RWPE2 (cell line): ENCODE measurements around the gene CLEC11A.
"Not testable (repeated sequence)": the region's sequence is repeated elsewhere in the genome, so short reads cannot be mapped to it uniquely, and the experiment has no call there.

Experiments
- ATAC-seq: fragments of 200-7000 bp; cut with Tn5 transposase; 3 replicates; pipeline ENCODE4 v1.9.1; 2021; ENCODE audit warnings: low read depth
- DNase-seq: peaks from one replicate; pipeline ENCODE4 v3.0.0-alpha.2; 2020; ENCODE audit warnings: low spot score
- H3K27ac ChIP-seq: fragments of 450-650 bp; 2 replicates; pipeline ENCODE4 v1.5.1; 2017; ENCODE audit warnings: mild to moderate bottlenecking; ENCODE audit not compliant: poor library complexity, severe bottlenecking
- H3K27me3 ChIP-seq: fragments of 250-450 bp; sonication (Bioruptor Pico); 2 replicates; pipeline ENCODE4 v1.5.1; 2021; ENCODE audit warnings: mild to moderate bottlenecking, moderate library complexity; ENCODE audit not compliant: insufficient read depth, poor library complexity, severe bottlenecking
- H3K36me3 ChIP-seq: fragments of 250-450 bp; sonication (Bioruptor Pico); 2 replicates; pipeline ENCODE4 v1.5.1; 2020; ENCODE audit warnings: low read depth, mild to moderate bottlenecking, moderate library complexity
- H3K4me1 ChIP-seq: fragments of 250-450 bp; sonication (Bioruptor Pico); 2 replicates; pipeline ENCODE4 v1.5.1; 2021; ENCODE audit warnings: mild to moderate bottlenecking, moderate library complexity; ENCODE audit not compliant: insufficient read depth, poor library complexity, severe bottlenecking
- H3K4me3 ChIP-seq: fragments of 250-450 bp; sonication (Bioruptor Pico); 2 replicates; pipeline ENCODE4 v1.5.1; 2021; ENCODE audit warnings: mild to moderate bottlenecking, moderate library complexity; ENCODE audit not compliant: severe bottlenecking
- H3K9me3 ChIP-seq: fragments of 250-450 bp; sonication (Bioruptor Pico); 2 replicates; pipeline ENCODE4 v1.5.1; 2021; ENCODE audit warnings: mild to moderate bottlenecking, moderate library complexity; ENCODE audit not compliant: severe bottlenecking
- TF ChIP-seq, protein P1 (sequence below): fragments of 450-650 bp; IDR thresholded peaks from one replicate; pipeline ENCODE4 v1.5.1; 2017; ENCODE audit warnings: mild to moderate bottlenecking, moderate library complexity; ENCODE audit not compliant: poor library complexity, severe bottlenecking

CLEC11A gene

DNA sequence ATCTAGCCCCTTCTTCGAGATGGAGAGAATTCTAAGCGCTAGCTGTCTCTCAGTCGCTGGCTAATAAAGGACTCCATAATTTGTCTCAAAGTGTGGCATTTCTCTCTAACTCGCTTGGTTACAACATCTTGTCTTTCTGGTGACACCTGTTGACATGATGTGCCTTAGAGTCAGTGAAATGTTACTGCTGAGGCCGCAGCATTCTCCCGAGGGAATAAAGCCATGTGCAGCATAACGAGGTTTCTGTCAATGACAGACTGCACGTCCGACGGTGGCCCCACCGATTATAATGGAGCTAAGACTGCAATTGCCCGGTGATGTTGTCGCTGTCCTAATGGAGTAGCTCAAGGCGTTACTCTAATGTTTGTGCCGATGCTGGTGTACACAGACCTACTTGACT is 26.8 kb downstream of the CLEC11A start:
- DNase-seq: no peak

DNA sequence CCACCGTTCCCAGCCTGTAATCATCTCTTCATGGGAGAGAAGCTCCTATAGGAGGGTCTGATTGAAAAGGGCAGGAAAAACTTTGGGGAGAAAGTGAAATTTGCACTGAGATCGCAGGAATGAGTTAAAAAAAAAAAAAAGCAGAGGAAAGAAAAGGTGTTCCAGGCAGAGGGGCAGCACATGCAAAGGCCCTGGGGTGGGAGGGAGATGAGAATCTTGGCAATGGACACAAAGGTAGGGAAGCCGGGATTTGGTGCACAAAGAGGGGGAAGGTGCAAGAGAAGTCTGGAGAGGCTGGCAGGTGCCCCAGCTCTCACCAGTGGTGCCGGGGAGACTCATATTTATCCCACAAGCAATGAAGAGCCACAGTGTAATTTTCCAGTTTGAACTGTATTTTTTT is 30.7 kb downstream of the CLEC11A start:
- H3K27me3 ChIP-seq: no peaks in the 10 kb centered on the region
- no peak overlapping the region for H3K4me3 ChIP-seq
- ATAC-seq (no peak), DNase-seq (no peak)
- TF ChIP-seq, protein P1, sequence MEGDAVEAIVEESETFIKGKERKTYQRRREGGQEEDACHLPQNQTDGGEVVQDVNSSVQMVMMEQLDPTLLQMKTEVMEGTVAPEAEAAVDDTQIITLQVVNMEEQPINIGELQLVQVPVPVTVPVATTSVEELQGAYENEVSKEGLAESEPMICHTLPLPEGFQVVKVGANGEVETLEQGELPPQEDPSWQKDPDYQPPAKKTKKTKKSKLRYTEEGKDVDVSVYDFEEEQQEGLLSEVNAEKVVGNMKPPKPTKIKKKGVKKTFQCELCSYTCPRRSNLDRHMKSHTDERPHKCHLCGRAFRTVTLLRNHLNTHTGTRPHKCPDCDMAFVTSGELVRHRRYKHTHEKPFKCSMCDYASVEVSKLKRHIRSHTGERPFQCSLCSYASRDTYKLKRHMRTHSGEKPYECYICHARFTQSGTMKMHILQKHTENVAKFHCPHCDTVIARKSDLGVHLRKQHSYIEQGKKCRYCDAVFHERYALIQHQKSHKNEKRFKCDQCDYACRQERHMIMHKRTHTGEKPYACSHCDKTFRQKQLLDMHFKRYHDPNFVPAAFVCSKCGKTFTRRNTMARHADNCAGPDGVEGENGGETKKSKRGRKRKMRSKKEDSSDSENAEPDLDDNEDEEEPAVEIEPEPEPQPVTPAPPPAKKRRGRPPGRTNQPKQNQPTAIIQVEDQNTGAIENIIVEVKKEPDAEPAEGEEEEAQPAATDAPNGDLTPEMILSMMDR: no peak
- no peak overlapping the region for H3K27ac ChIP-seq
- H3K9me3 ChIP-seq: no peaks in the 10 kb centered on the region
- no peaks in the 10 kb centered on the region for H3K36me3 ChIP-seq
- no peaks in the 10 kb centered on the region for H3K4me1 ChIP-seq

More for the DNA sequence above, 26.8 kb downstream of the CLEC11A start:
- TF ChIP-seq, protein P1: no peak
- Histone ChIP-seq H3K9me3 (no peaks in the 10 kb centered on the region), H3K27ac (no peak overlapping the region), H3K27me3 (no peaks in the 10 kb centered on the region), H3K4me3 (no peak overlapping the region), H3K36me3 (no peaks in the 10 kb centered on the region), H3K4me1 (no peaks in the 10 kb centered on the region)
- no peak for ATAC-seq

DNA sequence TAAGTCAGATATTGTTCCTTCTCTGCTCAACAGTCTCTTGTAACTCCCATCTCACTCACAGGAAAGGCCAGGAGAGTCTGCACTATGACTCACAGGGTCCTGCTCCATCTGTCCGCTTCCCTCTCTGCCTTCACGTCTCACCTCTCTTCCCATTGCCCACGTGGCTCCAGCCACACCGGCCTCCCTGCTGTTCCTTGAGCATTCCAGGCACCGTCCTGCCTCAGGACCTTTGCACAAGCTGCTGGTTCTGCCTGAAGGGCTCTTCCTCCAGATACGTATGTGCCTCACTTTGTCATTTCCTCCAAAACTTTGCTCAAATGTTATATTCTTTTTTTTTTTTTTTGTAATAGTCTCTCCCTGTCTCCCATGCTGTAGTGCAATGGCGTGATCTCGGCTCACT is 33.1 kb downstream of the CLEC11A start:
- H3K27ac ChIP-seq, DNase-seq, H3K4me3 ChIP-seq, H3K4me1 ChIP-seq, H3K36me3 ChIP-seq, H3K9me3 ChIP-seq, H3K27me3 ChIP-seq: not testable (repeated sequence)
- ATAC-seq: peak; percentile 42; the same call in 2 of the 3 replicates

GRCh38 chr19:50757624-50758023 is 34.5 kb downstream of the CLEC11A start:
- not testable (repeated sequence) for H3K36me3 ChIP-seq, DNase-seq, H3K4me1 ChIP-seq, ATAC-seq, H3K27ac ChIP-seq, H3K9me3 ChIP-seq, H3K27me3 ChIP-seq, H3K4me3 ChIP-seq

- DNase-seq, H3K27me3 ChIP-seq, H3K4me1 ChIP-seq, H3K27ac ChIP-seq, ATAC-seq, H3K36me3 ChIP-seq, H3K4me3 ChIP-seq, H3K9me3 ChIP-seq: not testable (repeated sequence)
Observed at GRCh38 chr19:50759076-50759475, 35.9 kb downstream of the CLEC11A start.

GRCh38 chr19:50759886-50760285 is 36.7 kb downstream of the CLEC11A start:
- Histone ChIP-seq H3K4me1 (no peaks in the 10 kb centered on the region), H3K9me3 (no peaks in the 10 kb centered on the region), H3K4me3 (no peak overlapping the region), H3K36me3 (no peaks in the 10 kb centered on the region), H3K27ac (no peak overlapping the region), H3K27me3 (no peaks in the 10 kb centered on the region)
- no peak for DNase-seq
- ATAC-seq: no peak
- TF ChIP-seq, protein P1: no peak

- not testable (repeated sequence) for H3K4me3 ChIP-seq, H3K36me3 ChIP-seq, H3K27ac ChIP-seq, DNase-seq, H3K9me3 ChIP-seq, H3K27me3 ChIP-seq, H3K4me1 ChIP-seq, ATAC-seq
Observed at GRCh38 chr19:50761501-50761900, 38.3 kb downstream of the CLEC11A start.

DNA sequence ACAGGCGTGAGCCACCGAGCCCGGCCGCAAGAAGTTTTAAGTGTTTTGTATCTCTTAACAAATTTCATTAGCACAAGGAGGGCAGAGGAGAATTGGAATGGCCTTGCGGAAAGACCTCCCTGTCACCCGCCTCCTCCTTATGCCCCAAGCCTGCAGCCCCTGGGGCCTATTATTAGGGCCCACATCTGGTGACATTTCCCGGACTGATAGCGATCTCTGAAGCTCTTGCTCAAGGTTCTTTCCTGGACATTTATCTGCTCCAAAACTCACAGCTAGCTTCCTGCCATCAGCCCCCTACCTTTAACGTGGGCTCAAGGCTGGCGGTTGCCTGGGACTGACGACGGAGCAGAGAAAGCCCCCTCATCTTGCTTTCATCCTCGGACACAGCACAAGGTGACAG is 40.4 kb downstream of the CLEC11A start:
- not testable (repeated sequence) for ATAC-seq, H3K9me3 ChIP-seq, H3K27me3 ChIP-seq, DNase-seq, H3K4me3 ChIP-seq, H3K36me3 ChIP-seq, H3K4me1 ChIP-seq, H3K27ac ChIP-seq
